Muscle layer of colon (tissue), 2 donors: Measurements from ENCODE around the gene PDGFA.
A peak's percentile ranks its signal among the peaks of the same experiment; 100 is the strongest.

Experiments used
- H3K27ac ChIP-seq: one replicate; pipeline ENCODE4 v1.7.0; 2013; ENCODE audit warnings: low read depth, mild to moderate bottlenecking, low read length, moderate library complexity
- H3K27me3 ChIP-seq, 2 donors: one replicate each; pipeline ENCODE4 v1.7.0; 2013; ENCODE audit warnings: low read length in 2 of 2, mild to moderate bottlenecking in 2 of 2; ENCODE audit not compliant: insufficient read depth in 2 of 2, control insufficient read depth in 1 of 2
- H3K36me3 ChIP-seq: one replicate; pipeline ENCODE4 v1.7.0; 2013; ENCODE audit warnings: mild to moderate bottlenecking, low read length; ENCODE audit not compliant: insufficient read depth
- H3K4me1 ChIP-seq: one replicate; pipeline ENCODE4 v1.7.0; 2013; ENCODE audit warnings: mild to moderate bottlenecking, low read length; ENCODE audit not compliant: insufficient read depth
- H3K4me3 ChIP-seq, 2 donors: one replicate each; pipeline ENCODE4 v1.7.0; 2013; ENCODE audit warnings: low read length in 2 of 2, low read depth in 1 of 2, mild to moderate bottlenecking in 1 of 2, moderate library complexity in 1 of 2
- H3K9ac ChIP-seq: one replicate; pipeline ENCODE4 v1.7.0; 2013; ENCODE audit warnings: low read length
- H3K9me3 ChIP-seq: one replicate; pipeline ENCODE4 v1.7.0; 2013; ENCODE audit warnings: mild to moderate bottlenecking, low read length
- donor health status: abdominal sarcoma.
- donor health status: Adenocarcinoma of cecum.

PDGFA gene

GRCh38 chr7:518630-519483 is 789 bp downstream of the PDGFA start:
- H3K4me1 ChIP-seq = peaks cover 23% of the 10 kb centered on the region
- H3K4me3 ChIP-seq = peak overlapping the region; percentile 58 to 76
- H3K27me3 ChIP-seq = peaks cover 0 to 33% of the 10 kb centered on the region in 2 donors
- H3K36me3 ChIP-seq = no peaks in the 10 kb centered on the region
- no peaks in the 10 kb centered on the region for H3K9me3 ChIP-seq
- peak overlapping the region; percentile 59 for H3K27ac ChIP-seq
- H3K9ac ChIP-seq = peak overlapping the region; percentile 49

GRCh38 chr7:517774-518629 is 1.6 kb downstream of the PDGFA start:
- Histone ChIP-seq H3K9me3 (no peaks in the 10 kb centered on the region), H3K27me3 (peaks cover 0 to 28% of the 10 kb centered on the region in 2 donors), H3K9ac (peak overlapping the region; percentile 49), H3K4me3 (peak overlapping the region; percentile 58 to 76), H3K4me1 (peaks cover 23% of the 10 kb centered on the region), H3K36me3 (no peaks in the 10 kb centered on the region), H3K27ac (peak overlapping the region; percentile 70)

GRCh38 chr7:516606-517456 is 2.8 kb downstream of the PDGFA start:
- Histone ChIP-seq H3K4me1 (peaks cover 23% of the 10 kb centered on the region), H3K9ac (no peak overlapping the region), H3K36me3 (peaks cover under 1% of the 10 kb centered on the region)

GRCh38 chr7:516216-516605 is 3.4 kb downstream of the PDGFA start:
- peaks cover 18% of the 10 kb centered on the region for H3K4me1 ChIP-seq
- no peak overlapping the region for H3K27ac ChIP-seq
- no peak overlapping the region for H3K4me3 ChIP-seq
- no peak overlapping the region for H3K9ac ChIP-seq
- H3K27me3 ChIP-seq = peaks cover 0 to 11% of the 10 kb centered on the region in 2 donors
- H3K9me3 ChIP-seq = no peaks in the 10 kb centered on the region
- peaks cover 6% of the 10 kb centered on the region for H3K36me3 ChIP-seq

More at GRCh38 chr7:516606-517456, 2.8 kb downstream of the PDGFA start:
- Histone ChIP-seq H3K4me3 (peak overlapping the region; percentile 47 to 58), H3K27me3 (peaks cover 0 to 17% of the 10 kb centered on the region in 2 donors), H3K9me3 (no peaks in the 10 kb centered on the region), H3K27ac (peak overlapping the region; percentile 61)

- Histone ChIP-seq H3K9ac (no peak overlapping the region), H3K4me1 (peaks cover 14% of the 10 kb centered on the region), H3K4me3 (no peak overlapping the region), H3K27me3 (peaks cover 0 to 5% of the 10 kb centered on the region in 2 donors), H3K36me3 (peaks cover 6% of the 10 kb centered on the region), H3K27ac (no peak overlapping the region), H3K9me3 (no peaks in the 10 kb centered on the region)
These were observed 4.0 kb downstream of the PDGFA start for GRCh38 chr7:515628-516027.

GRCh38 chr7:514651-515598 is 4.7 kb downstream of the PDGFA start:
- no peaks in the 10 kb centered on the region for H3K9me3 ChIP-seq
- peaks cover 6% of the 10 kb centered on the region for H3K36me3 ChIP-seq
- no peak overlapping the region for H3K27ac ChIP-seq
- peaks cover 14% of the 10 kb centered on the region for H3K4me1 ChIP-seq
- H3K9ac ChIP-seq = no peak overlapping the region
- no peaks in the 10 kb centered on the region for H3K27me3 ChIP-seq
- no peak overlapping the region for H3K4me3 ChIP-seq

GRCh38 chr7:514242-514641 is 5.4 kb downstream of the PDGFA start:
- Histone ChIP-seq H3K27ac (no peak overlapping the region), H3K27me3 (no peaks in the 10 kb centered on the region), H3K9me3 (no peaks in the 10 kb centered on the region), H3K4me3 (no peak overlapping the region), H3K9ac (no peak overlapping the region), H3K36me3 (peaks cover 6% of the 10 kb centered on the region), H3K4me1 (peaks cover 14% of the 10 kb centered on the region)

- no peak overlapping the region for H3K9ac ChIP-seq
- peaks cover 6% of the 10 kb centered on the region for H3K36me3 ChIP-seq
- H3K27ac ChIP-seq = no peak overlapping the region
- H3K4me3 ChIP-seq = no peak overlapping the region
- no peaks in the 10 kb centered on the region for H3K9me3 ChIP-seq
- H3K4me1 ChIP-seq = peaks cover 14% of the 10 kb centered on the region
- no peaks in the 10 kb centered on the region for H3K27me3 ChIP-seq
These were observed 6.0 kb downstream of the PDGFA start for GRCh38 chr7:513521-514166.

- Histone ChIP-seq H3K4me3 (no peak overlapping the region), H3K9me3 (no peaks in the 10 kb centered on the region), H3K9ac (no peak overlapping the region), H3K27ac (no peak overlapping the region), H3K4me1 (peaks cover 14% of the 10 kb centered on the region), H3K27me3 (no peaks in the 10 kb centered on the region), H3K36me3 (peaks cover 6% of the 10 kb centered on the region)
These were observed 6.9 kb downstream of the PDGFA start for GRCh38 chr7:512541-513311.
